Measurements from ENCODE around the gene CDKL5.

Gene CDKL5

DNA sequence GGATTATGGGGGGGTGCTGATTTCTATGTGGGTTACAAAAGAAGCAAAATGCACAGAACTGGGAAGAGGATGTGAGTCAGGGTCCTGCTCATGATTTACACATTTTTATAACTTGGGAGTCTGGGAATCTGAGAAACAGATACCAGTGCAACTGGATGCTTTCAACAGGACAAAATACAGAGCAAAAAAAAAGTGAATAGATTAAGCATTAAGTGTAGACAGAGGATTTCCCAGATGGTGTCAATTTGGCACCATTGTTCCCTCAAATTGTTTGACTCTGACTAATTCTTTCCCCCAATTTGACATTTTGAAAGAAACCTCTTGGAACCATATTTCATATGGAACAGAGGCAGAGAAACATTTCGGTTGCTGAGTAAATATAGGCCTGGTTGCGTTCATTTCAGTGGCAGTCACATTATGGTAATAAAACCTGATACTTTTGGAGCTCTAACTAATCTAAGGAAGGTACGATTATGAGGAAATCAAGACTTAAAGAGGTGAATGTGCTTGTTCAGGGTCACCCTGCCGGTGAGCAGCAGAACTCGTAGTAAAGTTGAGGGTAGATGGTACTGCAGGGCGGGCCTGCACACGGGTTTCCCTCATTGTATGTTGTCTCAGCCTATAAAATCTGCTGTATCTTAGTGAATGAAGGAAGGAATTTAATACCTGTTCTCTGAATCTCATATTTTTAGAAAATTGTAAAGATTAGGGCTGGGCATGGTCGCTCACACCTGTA is 18.7 kb upstream of the CDKL5 start:
- no peaks in the 10 kb centered on the region for H3K27me3 ChIP-seq (ENCODE audit: insufficient read depth, poor library complexity, severe bottlenecking)
- no peak overlapping the region for H3K4me3 ChIP-seq (replicated peaks; ENCODE audit: insufficient read depth, low read length)
- DNase-seq (ENCODE audit: low read depth in 1 of 2, low spot score in 1 of 2), result no peak
- no peak for TF ChIP-seq POLR2AphosphoS5 (IDR thresholded peaks at IDR 0.05; ENCODE audit: low read depth)
- no peak for TF ChIP-seq SPI1 (IDR thresholded peaks at IDR 0.05; ENCODE audit: borderline replicate concordance, low read depth)
- TF ChIP-seq, protein P1, sequence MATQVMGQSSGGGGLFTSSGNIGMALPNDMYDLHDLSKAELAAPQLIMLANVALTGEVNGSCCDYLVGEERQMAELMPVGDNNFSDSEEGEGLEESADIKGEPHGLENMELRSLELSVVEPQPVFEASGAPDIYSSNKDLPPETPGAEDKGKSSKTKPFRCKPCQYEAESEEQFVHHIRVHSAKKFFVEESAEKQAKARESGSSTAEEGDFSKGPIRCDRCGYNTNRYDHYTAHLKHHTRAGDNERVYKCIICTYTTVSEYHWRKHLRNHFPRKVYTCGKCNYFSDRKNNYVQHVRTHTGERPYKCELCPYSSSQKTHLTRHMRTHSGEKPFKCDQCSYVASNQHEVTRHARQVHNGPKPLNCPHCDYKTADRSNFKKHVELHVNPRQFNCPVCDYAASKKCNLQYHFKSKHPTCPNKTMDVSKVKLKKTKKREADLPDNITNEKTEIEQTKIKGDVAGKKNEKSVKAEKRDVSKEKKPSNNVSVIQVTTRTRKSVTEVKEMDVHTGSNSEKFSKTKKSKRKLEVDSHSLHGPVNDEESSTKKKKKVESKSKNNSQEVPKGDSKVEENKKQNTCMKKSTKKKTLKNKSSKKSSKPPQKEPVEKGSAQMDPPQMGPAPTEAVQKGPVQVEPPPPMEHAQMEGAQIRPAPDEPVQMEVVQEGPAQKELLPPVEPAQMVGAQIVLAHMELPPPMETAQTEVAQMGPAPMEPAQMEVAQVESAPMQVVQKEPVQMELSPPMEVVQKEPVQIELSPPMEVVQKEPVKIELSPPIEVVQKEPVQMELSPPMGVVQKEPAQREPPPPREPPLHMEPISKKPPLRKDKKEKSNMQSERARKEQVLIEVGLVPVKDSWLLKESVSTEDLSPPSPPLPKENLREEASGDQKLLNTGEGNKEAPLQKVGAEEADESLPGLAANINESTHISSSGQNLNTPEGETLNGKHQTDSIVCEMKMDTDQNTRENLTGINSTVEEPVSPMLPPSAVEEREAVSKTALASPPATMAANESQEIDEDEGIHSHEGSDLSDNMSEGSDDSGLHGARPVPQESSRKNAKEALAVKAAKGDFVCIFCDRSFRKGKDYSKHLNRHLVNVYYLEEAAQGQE (IDR thresholded peaks at IDR 0.05; ENCODE audit: insufficient replicate concordance, low read depth), result no peak
- no peak for TF ChIP-seq GABPA (IDR thresholded peaks at IDR 0.05; ENCODE audit: low read depth)
- TF ChIP-seq, protein P2, sequence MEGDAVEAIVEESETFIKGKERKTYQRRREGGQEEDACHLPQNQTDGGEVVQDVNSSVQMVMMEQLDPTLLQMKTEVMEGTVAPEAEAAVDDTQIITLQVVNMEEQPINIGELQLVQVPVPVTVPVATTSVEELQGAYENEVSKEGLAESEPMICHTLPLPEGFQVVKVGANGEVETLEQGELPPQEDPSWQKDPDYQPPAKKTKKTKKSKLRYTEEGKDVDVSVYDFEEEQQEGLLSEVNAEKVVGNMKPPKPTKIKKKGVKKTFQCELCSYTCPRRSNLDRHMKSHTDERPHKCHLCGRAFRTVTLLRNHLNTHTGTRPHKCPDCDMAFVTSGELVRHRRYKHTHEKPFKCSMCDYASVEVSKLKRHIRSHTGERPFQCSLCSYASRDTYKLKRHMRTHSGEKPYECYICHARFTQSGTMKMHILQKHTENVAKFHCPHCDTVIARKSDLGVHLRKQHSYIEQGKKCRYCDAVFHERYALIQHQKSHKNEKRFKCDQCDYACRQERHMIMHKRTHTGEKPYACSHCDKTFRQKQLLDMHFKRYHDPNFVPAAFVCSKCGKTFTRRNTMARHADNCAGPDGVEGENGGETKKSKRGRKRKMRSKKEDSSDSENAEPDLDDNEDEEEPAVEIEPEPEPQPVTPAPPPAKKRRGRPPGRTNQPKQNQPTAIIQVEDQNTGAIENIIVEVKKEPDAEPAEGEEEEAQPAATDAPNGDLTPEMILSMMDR (IDR thresholded peaks at IDR 0.05; ENCODE audit: insufficient read depth, low read length), result no peak
- H3K27ac ChIP-seq (replicated peaks), result no peak overlapping the region

DNA sequence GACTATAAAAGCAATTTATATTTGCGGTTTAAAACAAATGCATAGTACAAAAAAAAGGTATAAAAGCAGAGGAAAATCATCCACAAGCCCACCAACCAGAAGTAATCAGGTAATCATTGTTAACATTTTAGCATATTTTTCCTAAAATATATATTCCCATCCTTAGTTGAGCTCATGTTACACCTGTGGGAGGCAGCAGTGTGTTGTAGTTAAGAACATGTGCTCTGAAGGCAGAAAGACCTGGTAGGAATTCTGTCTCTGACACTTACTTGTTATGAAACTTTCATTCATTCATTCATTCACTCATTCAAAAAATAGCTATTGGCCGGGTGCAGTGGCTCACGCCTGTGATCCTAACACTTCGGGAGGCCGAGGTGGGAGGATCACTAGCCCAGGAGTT is 15.4 kb upstream of the CDKL5 start:
- no peak overlapping the region for H3K27ac ChIP-seq (replicated peaks)
- no peak overlapping the region for H3K4me3 ChIP-seq (replicated peaks; ENCODE audit: insufficient read depth, low read length)
- H3K27me3 ChIP-seq (ENCODE audit: insufficient read depth, poor library complexity, severe bottlenecking), result no peaks in the 10 kb centered on the region
- no peak for DNase-seq (ENCODE audit: low read depth in 1 of 2, low spot score in 1 of 2)
- no peak for TF ChIP-seq GABPA (IDR thresholded peaks at IDR 0.05; ENCODE audit: low read depth)
- no peak for TF ChIP-seq SPI1 (IDR thresholded peaks at IDR 0.05; ENCODE audit: borderline replicate concordance, low read depth)
- TF ChIP-seq, protein P2 (IDR thresholded peaks at IDR 0.05; ENCODE audit: insufficient read depth, low read length), result no peak
- no peak for TF ChIP-seq POLR2AphosphoS5 (IDR thresholded peaks at IDR 0.05; ENCODE audit: low read depth)
- TF ChIP-seq, protein P1 (IDR thresholded peaks at IDR 0.05; ENCODE audit: insufficient replicate concordance, low read depth), result no peak

DNA sequence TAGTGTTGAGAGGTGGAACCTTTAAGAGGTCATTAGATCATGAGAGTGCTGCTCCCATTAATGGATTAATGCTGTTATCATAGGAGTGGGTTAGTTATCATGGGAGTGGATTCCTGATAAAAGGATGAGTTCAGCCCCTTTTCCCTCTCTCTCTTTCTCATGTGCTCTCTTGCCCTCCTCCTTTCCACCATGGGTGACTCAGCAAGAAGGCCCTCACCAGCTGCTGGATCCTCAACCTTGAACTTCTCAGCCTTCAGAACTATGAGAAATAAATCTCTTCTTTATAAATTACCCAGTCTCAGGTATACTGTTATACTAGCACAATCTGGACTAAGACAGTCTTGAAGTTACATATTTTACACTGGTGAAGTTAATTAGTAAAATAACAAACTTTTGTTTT is 10.0 kb upstream of the CDKL5 start:
- TF ChIP-seq, protein P1 (IDR thresholded peaks at IDR 0.05; ENCODE audit: insufficient replicate concordance, low read depth), result no peak
- TF ChIP-seq SPI1 (IDR thresholded peaks at IDR 0.05; ENCODE audit: borderline replicate concordance, low read depth) (no peak), GABPA (IDR thresholded peaks at IDR 0.05; ENCODE audit: low read depth) (no peak), POLR2AphosphoS5 (IDR thresholded peaks at IDR 0.05; ENCODE audit: low read depth) (no peak)
- TF ChIP-seq, protein P2 (IDR thresholded peaks at IDR 0.05; ENCODE audit: insufficient read depth, low read length), result no peak
- H3K27me3 ChIP-seq (ENCODE audit: insufficient read depth, poor library complexity, severe bottlenecking), result no peaks in the 10 kb centered on the region
- DNase-seq (ENCODE audit: low read depth in 1 of 2, low spot score in 1 of 2), result no peak
- H3K4me3 ChIP-seq (replicated peaks; ENCODE audit: insufficient read depth, low read length), result no peak overlapping the region
- no peak overlapping the region for H3K27ac ChIP-seq (replicated peaks)
